Bronchial epithelial cell (primary cell): ENCODE data around the gene ASB3. TPM values are rescaled to one million over a fixed set of nuclear protein-coding genes. Genes with fewer than 3 reads are reported as not detected.

Experiments used
- DNase-seq: peaks from one replicate; pipeline ENCODE4 v3.0.0-alpha.2; 2010; ENCODE audit warnings: low read depth
- FAIRE-seq: peaks from 2 replicates; lab custom pipeline; 2011; peaks lifted over from hg19 to GRCh38; lab: Jason Lieb, UNC
- H3K27me3 ChIP-seq: 2 replicates; pipeline ENCODE4 v1.5.1; 2011; ENCODE audit warnings: low read length; ENCODE audit not compliant: control insufficient read depth, insufficient read depth
- H3K36me3 ChIP-seq: 2 replicates; pipeline ENCODE4 v1.5.1; 2011; ENCODE audit warnings: low read length; ENCODE audit not compliant: control insufficient read depth, insufficient read depth
- H3K4me3 ChIP-seq: 2 replicates; pipeline ENCODE4 v1.5.1; 2011; ENCODE audit warnings: mild to moderate bottlenecking, low read depth, low read length, control low read depth
- total RNA-seq: library from RNA; depleted of rRNA; stranded (reverse); fragments of >200 nt; gene quantifications from 2 replicates; pipeline ENCODE4 v1.2.1, GENCODE V29; 2014
- TF ChIP-seq, protein P1 (sequence below): IDR thresholded peaks from 2 replicates; pipeline ENCODE4 v1.5.1; 2011; ENCODE audit warnings: mild to moderate bottlenecking, moderate library complexity, low read length, control low read depth, inconsistent platforms; ENCODE audit not compliant: insufficient read depth, severe bottlenecking

ASB3 gene
- total RNA-seq, 1 donor from 2014 or later: 13.4 TPM

DNA sequence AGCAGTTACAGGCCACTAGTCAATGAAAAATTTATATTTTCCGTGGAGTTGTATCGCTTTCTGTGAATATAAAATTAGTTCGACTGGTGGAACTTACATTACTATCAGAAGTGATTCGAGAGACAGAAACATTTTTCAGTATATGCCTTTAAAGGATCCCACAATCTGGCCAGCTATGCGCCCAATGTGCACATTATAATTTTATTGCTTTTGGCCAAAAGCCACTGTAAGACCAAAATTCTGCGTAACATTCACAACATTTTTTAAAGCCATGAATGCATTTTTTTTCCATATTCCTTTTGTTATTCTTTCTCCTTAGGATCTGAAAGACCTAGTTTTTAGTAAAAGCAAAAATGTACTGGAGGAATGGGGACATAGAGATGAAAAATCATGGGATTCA, 150.2 kb downstream of the ASB3 start:
- Histone ChIP-seq H3K4me3 (no peak overlapping the region), H3K36me3 (no peaks in the 10 kb centered on the region), H3K27me3 (no peaks in the 10 kb centered on the region)
- TF ChIP-seq, protein P1, sequence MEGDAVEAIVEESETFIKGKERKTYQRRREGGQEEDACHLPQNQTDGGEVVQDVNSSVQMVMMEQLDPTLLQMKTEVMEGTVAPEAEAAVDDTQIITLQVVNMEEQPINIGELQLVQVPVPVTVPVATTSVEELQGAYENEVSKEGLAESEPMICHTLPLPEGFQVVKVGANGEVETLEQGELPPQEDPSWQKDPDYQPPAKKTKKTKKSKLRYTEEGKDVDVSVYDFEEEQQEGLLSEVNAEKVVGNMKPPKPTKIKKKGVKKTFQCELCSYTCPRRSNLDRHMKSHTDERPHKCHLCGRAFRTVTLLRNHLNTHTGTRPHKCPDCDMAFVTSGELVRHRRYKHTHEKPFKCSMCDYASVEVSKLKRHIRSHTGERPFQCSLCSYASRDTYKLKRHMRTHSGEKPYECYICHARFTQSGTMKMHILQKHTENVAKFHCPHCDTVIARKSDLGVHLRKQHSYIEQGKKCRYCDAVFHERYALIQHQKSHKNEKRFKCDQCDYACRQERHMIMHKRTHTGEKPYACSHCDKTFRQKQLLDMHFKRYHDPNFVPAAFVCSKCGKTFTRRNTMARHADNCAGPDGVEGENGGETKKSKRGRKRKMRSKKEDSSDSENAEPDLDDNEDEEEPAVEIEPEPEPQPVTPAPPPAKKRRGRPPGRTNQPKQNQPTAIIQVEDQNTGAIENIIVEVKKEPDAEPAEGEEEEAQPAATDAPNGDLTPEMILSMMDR: no peak
- DNase-seq (no peak), FAIRE-seq (no peak)

DNA sequence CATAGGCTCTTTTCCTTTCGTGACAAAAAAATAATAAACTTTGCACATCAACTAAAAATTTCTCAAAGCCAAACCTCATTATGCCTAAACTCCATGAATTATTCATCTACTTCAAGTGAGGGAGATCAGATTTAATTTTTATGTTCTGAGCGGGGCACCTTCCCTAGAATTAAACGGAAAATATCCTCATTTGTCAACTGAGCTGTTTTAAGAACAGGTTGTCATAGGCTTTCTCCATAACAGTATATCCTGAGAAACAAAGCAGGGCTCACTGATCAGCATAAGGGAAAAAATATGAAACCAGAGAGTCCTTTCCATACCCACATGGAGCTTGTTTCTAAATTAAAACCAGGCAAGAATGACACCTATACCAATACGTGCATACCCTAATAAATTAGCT, 150.6 kb downstream of the ASB3 start:
- DNase-seq (no peak), FAIRE-seq (no peak)
- H3K36me3 ChIP-seq: no peaks in the 10 kb centered on the region
- H3K4me3 ChIP-seq: no peak overlapping the region
- TF ChIP-seq, protein P1: no peak
- H3K27me3 ChIP-seq: no peaks in the 10 kb centered on the region

DNA sequence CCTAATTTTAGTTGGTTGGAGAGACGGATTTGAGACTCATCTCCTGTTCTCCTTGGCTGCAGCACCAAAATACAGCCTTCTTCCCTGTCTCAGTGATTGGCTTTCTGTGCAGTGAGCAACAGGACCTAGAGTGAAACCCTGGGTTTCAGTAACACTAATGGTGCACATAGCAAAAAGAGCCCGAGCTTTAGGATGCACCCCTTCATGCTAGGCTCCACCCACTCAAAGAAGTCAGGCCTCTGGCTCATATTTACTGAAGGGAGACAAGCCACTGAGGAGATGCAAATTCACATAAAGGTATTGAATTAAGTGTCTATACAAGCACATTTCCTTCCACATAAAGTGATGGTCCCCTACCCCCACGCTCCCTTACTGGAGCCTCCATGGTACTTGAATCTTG, 151.1 kb downstream of the ASB3 start:
- no peaks in the 10 kb centered on the region for H3K36me3 ChIP-seq
- no peaks in the 10 kb centered on the region for H3K27me3 ChIP-seq
- TF ChIP-seq, protein P1: no peak
- FAIRE-seq (no peak), DNase-seq (no peak)
- no peak overlapping the region for H3K4me3 ChIP-seq

DNA sequence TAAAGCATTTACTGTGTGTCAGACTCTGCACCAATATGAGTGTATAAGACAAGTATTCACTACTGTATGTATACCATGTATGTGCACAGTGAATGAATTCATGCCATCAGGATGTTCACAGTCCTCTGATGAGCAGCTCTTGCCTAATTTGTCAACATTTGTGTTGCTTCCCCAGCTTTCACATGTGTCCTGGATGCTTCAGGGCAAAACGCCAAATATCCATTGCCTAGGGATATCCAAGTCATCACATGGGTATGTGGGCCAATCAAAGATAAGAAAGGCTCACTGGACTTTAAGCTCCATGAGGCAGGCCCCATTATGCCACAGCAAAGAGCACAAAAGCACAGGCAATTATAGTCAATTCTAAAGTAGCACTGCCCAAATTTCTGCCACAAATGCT, 153.3 kb downstream of the ASB3 start:
- no peaks in the 10 kb centered on the region for H3K27me3 ChIP-seq
- no peak overlapping the region for H3K4me3 ChIP-seq
- DNase-seq (peak; percentile 70), FAIRE-seq (no peak)
- H3K36me3 ChIP-seq: no peaks in the 10 kb centered on the region
- TF ChIP-seq, protein P1: no peak

DNA sequence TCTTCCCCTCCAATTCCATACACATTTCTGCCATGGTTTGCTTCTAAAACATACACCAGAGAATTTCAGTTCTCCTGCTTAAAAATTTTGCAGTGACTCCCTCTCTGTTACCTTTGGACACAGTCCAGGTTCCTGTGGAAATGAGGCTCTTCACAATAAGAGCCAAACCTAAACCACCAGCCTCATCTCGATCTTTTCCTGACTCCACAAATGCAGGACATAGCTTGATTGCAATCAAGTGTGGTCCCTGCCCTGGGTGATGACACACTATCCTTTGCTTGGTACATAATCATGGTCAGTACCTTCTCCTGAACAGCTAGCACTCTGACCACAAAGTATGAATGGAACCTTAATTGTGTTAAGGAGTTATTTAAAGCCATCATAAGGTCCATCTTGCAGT, 154.0 kb downstream of the ASB3 start:
- DNase-seq (peak; percentile 5), FAIRE-seq (no peak)

DNA sequence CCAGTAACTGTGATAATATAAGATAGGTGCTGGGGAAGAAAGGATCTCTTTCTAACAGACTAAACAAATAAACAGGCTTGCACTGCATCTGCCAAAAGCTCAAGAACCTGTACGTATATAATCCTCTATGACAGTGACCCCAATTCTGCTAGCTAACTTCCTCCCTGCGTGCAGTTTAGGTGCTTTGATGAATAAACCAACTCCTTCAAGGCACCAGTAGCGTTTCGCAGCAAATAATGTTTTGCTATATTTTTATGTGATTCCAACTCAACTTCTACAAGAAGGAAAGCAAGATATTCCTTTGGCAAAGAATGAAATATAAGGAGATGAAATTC, 154.7 kb downstream of the ASB3 start:
- no peak for FAIRE-seq
- H3K27me3 ChIP-seq: no peaks in the 10 kb centered on the region
- no peaks in the 10 kb centered on the region for H3K36me3 ChIP-seq
- H3K4me3 ChIP-seq: no peak overlapping the region
- TF ChIP-seq, protein P1: no peak
- no peak for DNase-seq

More for the DNA sequence above, 154.0 kb downstream of the ASB3 start:
- TF ChIP-seq, protein P1: no peak
- Histone ChIP-seq H3K4me3 (no peak overlapping the region), H3K27me3 (no peaks in the 10 kb centered on the region), H3K36me3 (no peaks in the 10 kb centered on the region)
